SH-SY5Y (cell line): ENCODE results near the gene KRT4.

Experiments used
- GATA2 ChIP-seq: IDR thresholded peaks from 2 replicates; pipeline ENCODE4 v1.6.1; 2011; ENCODE audit warnings: mild to moderate bottlenecking, low read depth, low read length
- GATA3 ChIP-seq: IDR thresholded peaks from 2 replicates; pipeline ENCODE4 v1.6.1; 2011; ENCODE audit warnings: low read depth, mild to moderate bottlenecking, low read length, moderate library complexity

The KRT4 gene

GRCh38 chr12:52776435-52776834 is 37.5 kb downstream of the KRT4 start:
- TF ChIP-seq GATA2: no peak
- no peak for TF ChIP-seq GATA3

- TF ChIP-seq GATA3 (no peak), GATA2 (no peak)
Measured at GRCh38 chr12:52774629-52775250, 39.2 kb downstream of the KRT4 start.

GRCh38 chr12:52772772-52773171 is 41.1 kb downstream of the KRT4 start:
- TF ChIP-seq GATA2 (no peak), GATA3 (no peak)

- TF ChIP-seq GATA2 (no peak), GATA3 (no peak)
Measured at GRCh38 chr12:52772188-52772587, 41.7 kb downstream of the KRT4 start.

- TF ChIP-seq GATA2 (no peak), GATA3 (no peak)
Measured at GRCh38 chr12:52771505-52771904, 42.4 kb downstream of the KRT4 start.

- no peak for TF ChIP-seq GATA3
- no peak for TF ChIP-seq GATA2
Measured at GRCh38 chr12:52771088-52771487, 42.8 kb downstream of the KRT4 start.

- TF ChIP-seq GATA3 (no peak), GATA2 (no peak)
Measured at GRCh38 chr12:52769946-52770345, 44.0 kb downstream of the KRT4 start.

- no peak for TF ChIP-seq GATA3
- no peak for TF ChIP-seq GATA2
Measured at GRCh38 chr12:52769354-52769753, 44.6 kb downstream of the KRT4 start.

GRCh38 chr12:52768479-52769200 is 45.3 kb downstream of the KRT4 start:
- TF ChIP-seq GATA2 (no peak), GATA3 (no peak)

- TF ChIP-seq GATA2 (no peak), GATA3 (no peak)
Measured at GRCh38 chr12:52767427-52767826, 46.5 kb downstream of the KRT4 start.

- TF ChIP-seq GATA2 (no peak), GATA3 (no peak)
Measured at GRCh38 chr12:52767020-52767379, 46.9 kb downstream of the KRT4 start.

GRCh38 chr12:52766351-52767019 is 47.4 kb downstream of the KRT4 start:
- no peak for TF ChIP-seq GATA3
- no peak for TF ChIP-seq GATA2

- no peak for TF ChIP-seq GATA2
- no peak for TF ChIP-seq GATA3
Measured at GRCh38 chr12:52765702-52766101, 48.2 kb downstream of the KRT4 start.

GRCh38 chr12:52763991-52764390 is 49.9 kb downstream of the KRT4 start:
- TF ChIP-seq GATA3: no peak
- no peak for TF ChIP-seq GATA2
